CD8-positive, alpha-beta memory T cell (primary cell): ENCODE data around the gene SLC11A1. TPM values are rescaled to one million over a fixed set of nuclear protein-coding genes. Genes with fewer than 3 reads are reported as not detected.

Experiments used
- CTCF ChIA-PET: fragments of 350-600 bp; sonication (Branson Sonifier 250); formaldehyde crosslinking; loops from one replicate; lab custom pipeline; 2021; ENCODE audit warnings: antibody characterized with exemption; lab: Charles Lee
- POLR2A ChIA-PET: fragments of 350-600 bp; sonication (Branson Sonifier 250); formaldehyde crosslinking; loops from one replicate; lab custom pipeline; 2021; ENCODE audit warnings: antibody characterized with exemption; lab: Charles Lee
- DNase-seq, 5 donors: peaks; one replicate each; pipeline versions ENCODE4 v3.0.0 to v3.0.0-alpha.2; 2020 to 2022; ENCODE audit warnings: mixed read lengths in 1 of 5
- H3K27ac ChIP-seq: one replicate; pipeline ENCODE4 v1.7.0; 2013; ENCODE audit warnings: low read depth, mild to moderate bottlenecking, low read length, moderate library complexity
- H3K27me3 ChIP-seq: 2 replicates; pipeline ENCODE4 v1.7.0; 2013; ENCODE audit warnings: low read length, mild to moderate bottlenecking; ENCODE audit not compliant: insufficient read depth, poor library complexity, severe bottlenecking
- H3K36me3 ChIP-seq: 2 replicates; pipeline ENCODE4 v1.7.0; 2013; ENCODE audit warnings: mild to moderate bottlenecking, low read length, moderate library complexity; ENCODE audit not compliant: insufficient read depth
- H3K4me1 ChIP-seq: 2 replicates; pipeline ENCODE4 v1.7.0; 2013; ENCODE audit warnings: mild to moderate bottlenecking, low read length, moderate library complexity; ENCODE audit not compliant: insufficient read depth
- H3K4me3 ChIP-seq: 2 replicates; pipeline ENCODE4 v1.7.0; 2013; ENCODE audit warnings: mild to moderate bottlenecking, low read length
- H3K9me3 ChIP-seq: 2 replicates; pipeline ENCODE4 v1.7.0; 2013; ENCODE audit warnings: mild to moderate bottlenecking, low read length
- H3K27ac Mint-ChIP-seq, 8 donors: one replicate each; pipeline ENCODE4 v1.8.0; 2020 to 2021; ENCODE audit warnings: mixed read lengths in 8 of 8, mild to moderate bottlenecking in 6 of 8, inconsistent platforms in 3 of 8, moderate library complexity in 3 of 8
- H3K27me3 Mint-ChIP-seq, 2 donors: one replicate each; pipeline ENCODE4 v1.8.0; 2020 to 2021; ENCODE audit warnings: mixed read lengths in 2 of 2, mild to moderate bottlenecking in 1 of 2, moderate library complexity in 1 of 2
- H3K36me3 Mint-ChIP-seq, 3 donors: one replicate each; pipeline ENCODE4 v1.8.0; 2020 to 2021; ENCODE audit warnings: mixed read lengths in 3 of 3, inconsistent platforms in 1 of 3, mild to moderate bottlenecking in 1 of 3
- H3K4me1 Mint-ChIP-seq, 3 donors: one replicate each; pipeline ENCODE4 v1.8.0; 2020 to 2021; ENCODE audit warnings: mixed read lengths in 3 of 3, inconsistent platforms in 1 of 3, mild to moderate bottlenecking in 1 of 3
- H3K4me3 Mint-ChIP-seq, 7 donors: one replicate each; pipeline ENCODE4 v1.8.0; 2020 to 2021; ENCODE audit warnings: mixed read lengths in 7 of 7, mild to moderate bottlenecking in 6 of 7, moderate library complexity in 4 of 7, inconsistent platforms in 2 of 7
- H3K9me3 Mint-ChIP-seq, 5 donors: one replicate each; pipeline ENCODE4 v1.8.0; 2020 to 2022; ENCODE audit warnings: mixed read lengths in 5 of 5, mild to moderate bottlenecking in 3 of 5, moderate library complexity in 2 of 5, inconsistent platforms in 1 of 5
- polyA plus RNA-seq: library from polyadenylated mRNA; unstranded; fragments of 300-500 nt; fragmentation: Illumina TruSeq; gene quantifications from one replicate; pipeline ENCODE4 v1.2.3, GENCODE V29; 2021
- total RNA-seq, 2 experiments: library from RNA; stranded (reverse); gene quantifications; one replicate each; pipeline ENCODE4 v1.2.3, GENCODE V29; 2021

The SLC11A1 gene
- total and polyA plus RNA-seq, 3 experiments from 2014 or later, result 0.32 to 2.1 (median 1.1) TPM

GRCh38 chr2:218343591-218343990 lies 38.5 kb upstream of the SLC11A1 start:
- Histone ChIP-seq H3K9me3 (no peaks in the 10 kb centered on the region), H3K36me3 (no peaks in the 10 kb centered on the region), H3K27me3 (no peaks in the 10 kb centered on the region), H3K4me3 (no peak overlapping the region), H3K4me1 (no peaks in the 10 kb centered on the region), H3K27ac (no peak overlapping the region)
- Mint-ChIP-seq H3K4me3 (no peak overlapping the region), H3K36me3 (peaks cover 0 to 2% (median 0%) of the 10 kb centered on the region in 3 donors), H3K9me3 (peaks cover 0 to 2% (median 0%) of the 10 kb centered on the region in 5 donors), H3K27ac (peak overlapping the region in 1 of 8 donors; percentile 53), H3K27me3 (peaks cover 0 to 5% of the 10 kb centered on the region in 2 donors), H3K4me1 (no peaks in the 10 kb centered on the region)
- CTCF ChIA-PET, result interaction anchor here (1.0 to 1.3 kb wide), 3 partner anchors 11 to 51 kb away, joined by 3 read pairs; no protein-coding TSS in a partner anchor
- POLR2A ChIA-PET, result no interaction called here
- DNase-seq, result no peak

- ChIA-PET POLR2A (no interaction called here), CTCF (interaction anchor here (1.0 to 1.3 kb wide), 2 partner anchors 10 to 52 kb away, joined by 3 read pairs; no protein-coding TSS in a partner anchor)
- H3K27me3 ChIP-seq, result no peaks in the 10 kb centered on the region
- H3K36me3 ChIP-seq, result no peaks in the 10 kb centered on the region
- no peak overlapping the region for H3K27ac Mint-ChIP-seq
- H3K36me3 Mint-ChIP-seq, result peaks cover 0 to 2% (median 0%) of the 10 kb centered on the region in 3 donors
- no peaks in the 10 kb centered on the region for H3K4me1 Mint-ChIP-seq
- peaks cover 0 to 5% of the 10 kb centered on the region in 2 donors for H3K27me3 Mint-ChIP-seq
- no peak overlapping the region for H3K27ac ChIP-seq
- H3K9me3 Mint-ChIP-seq, result peaks cover 0 to 2% (median 0%) of the 10 kb centered on the region in 5 donors
- DNase-seq, result peak in 1 of 5 donors; percentile 26
- H3K4me1 ChIP-seq, result no peaks in the 10 kb centered on the region
- no peak overlapping the region for H3K4me3 Mint-ChIP-seq
- no peaks in the 10 kb centered on the region for H3K9me3 ChIP-seq
- H3K4me3 ChIP-seq, result no peak overlapping the region
Measured at GRCh38 chr2:218344090-218344754, 37.9 kb upstream of the SLC11A1 start.

- peaks cover 0 to 4% (median 2%) of the 10 kb centered on the region in 5 donors for H3K9me3 Mint-ChIP-seq
- ChIA-PET CTCF (interaction anchor here (1.3 kb wide), 2 partner anchors 9 to 11 kb away, joined by 3 read pairs; partner anchors contain the start of gene CATIP), POLR2A (interaction anchor here (0.6 kb wide), 1 partner anchor 315 kb away, joined by 3 read pairs; the partner anchor contains the start of genes BCS1L and ZNF142)
- Histone ChIP-seq H3K27me3 (no peaks in the 10 kb centered on the region), H3K27ac (no peak overlapping the region), H3K36me3 (no peaks in the 10 kb centered on the region), H3K4me3 (no peak overlapping the region), H3K4me1 (no peaks in the 10 kb centered on the region), H3K9me3 (no peaks in the 10 kb centered on the region)
- no peak overlapping the region for H3K4me3 Mint-ChIP-seq
- peaks cover 0 to 5% of the 10 kb centered on the region in 2 donors for H3K27me3 Mint-ChIP-seq
- H3K27ac Mint-ChIP-seq, result peak overlapping the region in 1 of 8 donors; percentile 81
- peaks cover 0 to 2% (median 0%) of the 10 kb centered on the region in 3 donors for H3K36me3 Mint-ChIP-seq
- peak in 1 of 5 donors; percentile 36 for DNase-seq
- no peaks in the 10 kb centered on the region for H3K4me1 Mint-ChIP-seq
Measured at GRCh38 chr2:218344755-218345417, 37.2 kb upstream of the SLC11A1 start.

- DNase-seq, result no peak
- Mint-ChIP-seq H3K4me3 (no peak overlapping the region), H3K36me3 (peaks cover 0 to 2% (median 0%) of the 10 kb centered on the region in 3 donors), H3K9me3 (peaks cover 0 to 6% (median 0%) of the 10 kb centered on the region in 5 donors), H3K27ac (no peak overlapping the region), H3K27me3 (peaks cover 0 to 5% of the 10 kb centered on the region in 2 donors), H3K4me1 (no peaks in the 10 kb centered on the region)
- Histone ChIP-seq H3K27ac (no peak overlapping the region), H3K9me3 (no peaks in the 10 kb centered on the region), H3K36me3 (no peaks in the 10 kb centered on the region), H3K27me3 (no peaks in the 10 kb centered on the region), H3K4me3 (no peak overlapping the region), H3K4me1 (no peaks in the 10 kb centered on the region)
- ChIA-PET CTCF (interaction anchor here (0.6 to 1.3 kb wide), 2 partner anchors 10 to 52 kb away, joined by 3 read pairs; partner anchors contain the start of gene CATIP), POLR2A (no interaction called here)
Measured at GRCh38 chr2:218345491-218346236, 36.4 kb upstream of the SLC11A1 start.

GRCh38 chr2:218347172-218347571 lies 34.9 kb upstream of the SLC11A1 start:
- Histone ChIP-seq H3K9me3 (no peaks in the 10 kb centered on the region), H3K27ac (no peak overlapping the region), H3K36me3 (no peaks in the 10 kb centered on the region), H3K27me3 (no peaks in the 10 kb centered on the region), H3K4me3 (no peak overlapping the region), H3K4me1 (no peaks in the 10 kb centered on the region)
- Mint-ChIP-seq H3K27ac (no peak overlapping the region), H3K4me1 (no peaks in the 10 kb centered on the region), H3K9me3 (peaks cover 0 to 18% (median 11%) of the 10 kb centered on the region in 5 donors), H3K36me3 (peaks cover 0 to 6% (median 0%) of the 10 kb centered on the region in 3 donors), H3K4me3 (no peak overlapping the region), H3K27me3 (peaks cover 0 to 2% of the 10 kb centered on the region in 2 donors)
- POLR2A ChIA-PET, result no interaction called here
- DNase-seq, result no peak
- CTCF ChIA-PET, result no interaction called here

GRCh38 chr2:218354045-218354444 lies 28.0 kb upstream of the SLC11A1 start:
- H3K27me3 Mint-ChIP-seq, result peaks cover 0 to 2% of the 10 kb centered on the region in 2 donors
- DNase-seq, result no peak
- H3K27me3 ChIP-seq, result no peaks in the 10 kb centered on the region
- no peak overlapping the region for H3K27ac ChIP-seq
- peaks cover 0 to 4% (median 0%) of the 10 kb centered on the region in 3 donors for H3K4me1 Mint-ChIP-seq
- H3K4me3 ChIP-seq, result no peak overlapping the region
- H3K4me3 Mint-ChIP-seq, result no peak overlapping the region
- POLR2A ChIA-PET, result no interaction called here
- CTCF ChIA-PET, result interaction anchor here (1.2 to 4.8 kb wide), 4 partner anchors 10 to 83 kb away, joined by 3 to 50 read pairs (median 6); partner anchors contain the start of gene PNKD
- H3K4me1 ChIP-seq, result no peaks in the 10 kb centered on the region
- peaks cover 0 to 22% (median 14%) of the 10 kb centered on the region in 5 donors for H3K9me3 Mint-ChIP-seq
- H3K27ac Mint-ChIP-seq, result peak overlapping the region in 1 of 8 donors; percentile 8
- no peaks in the 10 kb centered on the region for H3K9me3 ChIP-seq
- no peaks in the 10 kb centered on the region for H3K36me3 ChIP-seq
- peaks cover 0 to 6% (median 0%) of the 10 kb centered on the region in 3 donors for H3K36me3 Mint-ChIP-seq

GRCh38 chr2:218354850-218355443 lies 27.1 kb upstream of the SLC11A1 start:
- Mint-ChIP-seq H3K27me3 (peaks cover 0 to 2% of the 10 kb centered on the region in 2 donors), H3K4me1 (peaks cover 0 to 4% (median 0%) of the 10 kb centered on the region in 3 donors), H3K4me3 (no peak overlapping the region), H3K36me3 (peaks cover 0 to 6% (median 0%) of the 10 kb centered on the region in 3 donors), H3K27ac (no peak overlapping the region), H3K9me3 (peaks cover 0 to 19% (median 14%) of the 10 kb centered on the region in 5 donors)
- ChIA-PET POLR2A (no interaction called here), CTCF (interaction anchor here (1.2 to 4.9 kb wide), 8 partner anchors 9 to 82 kb away, joined by 3 to 80 read pairs (median 12); partner anchors contain the start of genes AAMP, PNKD and TMBIM1)
- no peaks in the 10 kb centered on the region for H3K4me1 ChIP-seq
- no peak overlapping the region for H3K4me3 ChIP-seq
- H3K27me3 ChIP-seq, result no peaks in the 10 kb centered on the region
- H3K27ac ChIP-seq, result no peak overlapping the region
- H3K36me3 ChIP-seq, result no peaks in the 10 kb centered on the region
- no peaks in the 10 kb centered on the region for H3K9me3 ChIP-seq
- DNase-seq, result no peak
